B cell (primary cell): ENCODE data around the gene TMEM129. TPM values are rescaled to one million over a fixed set of nuclear protein-coding genes. Genes with fewer than 3 reads are reported as not detected.
A peak's percentile ranks its signal among the peaks of the same experiment; 100 is the strongest.

Experiments
- ATAC-seq: fragments of 200-7000 bp; cut with Tn5 transposase; one replicate; pipeline ENCODE4 v1.10.0; 2021; ENCODE audit warnings: low read depth, mild to moderate bottlenecking, moderate number of reproducible peaks, moderate library complexity
- CTCF ChIA-PET: fragments of 350-600 bp; sonication (Branson Sonifier 250); formaldehyde crosslinking; loops from one replicate; lab custom pipeline; 2021; ENCODE audit warnings: antibody characterized with exemption, inconsistent platforms; lab: Charles Lee
- POLR2A ChIA-PET: fragments of 350-600 bp; sonication (Branson Sonifier 250); formaldehyde crosslinking; loops from one replicate; lab custom pipeline; 2021; ENCODE audit warnings: antibody characterized with exemption; lab: Charles Lee
- DNase-seq: peaks from one replicate; pipeline ENCODE4 v3.0.0; 2013
- H2AFZ ChIP-seq: 2 replicates; pipeline ENCODE4 v1.6.1; 2012; ENCODE audit warnings: mild to moderate bottlenecking, low read depth, low read length; ENCODE audit not compliant: insufficient read depth, poor library complexity, severe bottlenecking
- H3K27ac ChIP-seq, 2 donors: 1 replicate in 1 of 2; 2 replicates in 1 of 2; pipeline ENCODE4 v1.5.1; 2012 to 2013; ENCODE audit warnings: low read length in 2 of 2, mild to moderate bottlenecking in 2 of 2, moderate library complexity in 1 of 2
- H3K27me3 ChIP-seq, 4 experiments: fragments of 200-600 bp in 1 of 4; sonication (generic) in 1 of 4; replicated peaks in 1 of 4; 1 replicate in 2 of 4; 2 replicates in 2 of 4; pipeline versions ENCODE4 v1.6.1 to v1.7.0; 2013 to 2016; ENCODE audit warnings: low read length in 3 of 4, mild to moderate bottlenecking in 2 of 4, mixed read lengths in 1 of 4, moderate library complexity in 1 of 4; ENCODE audit not compliant: insufficient read depth in 4 of 4, control insufficient read depth in 3 of 4; ENCODE audit errors: control extremely low read depth in 1 of 4
- H3K36me3 ChIP-seq, 2 experiments: replicated peaks in 1 of 2; 1 replicate in 1 of 2; 2 replicates in 1 of 2; pipeline versions ENCODE4 v1.6.1 to v1.7.1; 2013; ENCODE audit warnings: low read length in 1 of 2; ENCODE audit not compliant: insufficient read depth in 2 of 2, control insufficient read depth in 1 of 2; ENCODE audit errors: control extremely low read depth in 1 of 2, extremely low read depth in 1 of 2
- H3K4me1 ChIP-seq, 2 donors: fragments of 200-600 bp in 1 of 2; sonication (generic) in 1 of 2; 1 replicate in 1 of 2; 2 replicates in 1 of 2; pipeline versions ENCODE4 v1.5.1 to v1.6.1; 2013 to 2017; ENCODE audit warnings: low read length in 2 of 2; ENCODE audit not compliant: control insufficient read depth in 2 of 2, insufficient read depth in 2 of 2
- H3K4me2 ChIP-seq: replicated peaks from 2 replicates; pipeline ENCODE3; 2012; ENCODE audit warnings: mild to moderate bottlenecking, low read depth, low read length; ENCODE audit not compliant: poor library complexity, severe bottlenecking
- H3K4me3 ChIP-seq, 5 experiments: fragments of 200-600 bp in 1 of 5; sonication (generic) in 1 of 5; 1 replicate in 3 of 5; 2 replicates in 2 of 5; pipeline versions ENCODE4 v1.5.1 to v1.7.0; 2011 to 2016; ENCODE audit warnings: low read length in 4 of 5, mild to moderate bottlenecking in 4 of 5, low read depth in 2 of 5, control low read depth in 1 of 5, moderate library complexity in 1 of 5; ENCODE audit not compliant: insufficient read depth in 1 of 5; ENCODE audit errors: control extremely low read depth in 1 of 5, extremely low read depth in 1 of 5
- H3K79me2 ChIP-seq: fragments of 200-600 bp; sonication (generic); one replicate; pipeline ENCODE4 v1.6.0; 2016; ENCODE audit warnings: low read length; ENCODE audit not compliant: control insufficient read depth, insufficient read depth
- H3K9ac ChIP-seq: fragments of 200-600 bp; sonication (generic); 2 replicates; pipeline ENCODE4 v1.6.1; 2017; ENCODE audit warnings: mild to moderate bottlenecking, low read length, moderate library complexity
- H3K9me3 ChIP-seq, 3 donors: one replicate each; pipeline versions ENCODE4 v1.6.1 to v1.7.1; 2013; ENCODE audit warnings: low read length in 2 of 3; ENCODE audit not compliant: control insufficient read depth in 2 of 3, insufficient read depth in 1 of 3; ENCODE audit errors: control extremely low read depth in 1 of 3
- H4K20me1 ChIP-seq: 2 replicates; pipeline ENCODE4 v1.6.0; 2012; ENCODE audit warnings: mild to moderate bottlenecking, low read length; ENCODE audit not compliant: insufficient read depth, control insufficient read depth, poor library complexity, severe bottlenecking
- H3K27ac Mint-ChIP-seq: one replicate; pipeline ENCODE4 v1.8.0; 2021; ENCODE audit warnings: mixed read lengths
- H3K27me3 Mint-ChIP-seq: one replicate; pipeline ENCODE4 v1.8.0; 2021; ENCODE audit warnings: mixed read lengths
- H3K4me1 Mint-ChIP-seq: one replicate; pipeline ENCODE4 v1.8.0; 2021; ENCODE audit warnings: mixed read lengths
- H3K4me3 Mint-ChIP-seq: one replicate; pipeline ENCODE4 v1.8.0; 2021; ENCODE audit warnings: mixed read lengths
- H3K9me3 Mint-ChIP-seq: one replicate; pipeline ENCODE4 v1.8.0; 2022; ENCODE audit warnings: mixed read lengths; ENCODE audit not compliant: insufficient read depth
- CTCF ChIP-seq: fragments of 200-600 bp; IDR thresholded peaks from one replicate; pipeline ENCODE4 v1.8.0; 2022; ENCODE audit warnings: antibody characterized with exemption, mild to moderate bottlenecking
- EZH2 ChIP-seq: IDR thresholded peaks from 2 replicates; pipeline ENCODE4 v1.6.1; 2012; ENCODE audit warnings: borderline replicate concordance, low read depth, mild to moderate bottlenecking, moderate library complexity, low read length; ENCODE audit not compliant: insufficient read depth, poor library complexity, severe bottlenecking
- WGBS: methylation state at CpG from one replicate; pipeline ENCODE4 v1.1.5; 2013; ENCODE audit warnings: missing lambda C conversion rate; ENCODE audit not compliant: insufficient coverage; 5-methylcytosine and 5-hydroxymethylcytosine counted together
- intact Hi-C: fragments of 100-400 bp; cut with micrococcal nuclease; formaldehyde crosslinking; loops from one replicate; pipeline ENCODE4 v1.10.0; 2022
- polyA plus RNA-seq: library from polyadenylated mRNA; depleted of rRNA; stranded (reverse); fragments of >200 nt; gene quantifications from 2 replicates; pipeline ENCODE4 v1.2.3, GENCODE V29; 2012
- total RNA-seq, 2 donors: library from RNA; stranded (reverse); fragments of 120-200 nt in 1 of 2; gene quantifications; 1 replicate in 1 of 2; 2 replicates in 1 of 2; pipeline versions ENCODE4 v1.2.3 to v1.2.4, GENCODE V29; 2013 to 2022

The TMEM129 gene
- total and polyA plus RNA-seq, 2 donors (not counting 1 experiment from before 2014, with no cell fraction given): 41.0 to 76.5 TPM

- 68% methylated on average over 12 of the region's 15 CpGs for WGBS
- intact Hi-C loops: no loop called here
- Histone ChIP-seq H3K4me2 (peak overlapping the region; percentile 97), H3K4me1 (peaks cover 49 to 73% of the 10 kb centered on the region in 2 donors), H3K9me3 (peaks cover 0 to 6% (median 0%) of the 10 kb centered on the region in 3 donors), H3K79me2 (peaks cover 57% of the 10 kb centered on the region), H3K27me3 (no peaks in the 10 kb centered on the region), H3K27ac (peak overlapping the region; percentile 82 to 99), H3K4me3 (no peak overlapping the region), H3K9ac (no peak overlapping the region), H3K36me3 (peaks cover 0 to 20% of the 10 kb centered on the region in 2 experiments), H4K20me1 (peaks cover 53% of the 10 kb centered on the region), H2AFZ (no peak overlapping the region)
- no peak for ATAC-seq
- TF ChIP-seq EZH2 (no peak), CTCF (no peak)
- Mint-ChIP-seq H3K27me3 (no peaks in the 10 kb centered on the region), H3K27ac (peak overlapping the region; percentile 90), H3K4me1 (peaks cover 61% of the 10 kb centered on the region), H3K4me3 (no peak overlapping the region), H3K9me3 (no peaks in the 10 kb centered on the region)
- DNase-seq: no peak
- ChIA-PET POLR2A (no interaction called here), CTCF (interaction anchor here (6.1 kb wide), 1 partner anchor 23 kb away, joined by 75 read pairs; no protein-coding TSS in a partner anchor)
Measured at GRCh38 chr4:1716065-1716945, 4.8 kb downstream of the TMEM129 start.
